HCT116 (cell line): ENCODE data around the gene TTLL11.

Experiments used
- POLR2A ChIP-seq: IDR thresholded peaks from 2 replicates; pipeline ENCODE4 v1.7.0; 2011; ENCODE audit warnings: borderline replicate concordance; ENCODE audit not compliant: insufficient read depth, insufficient read length; ENCODE audit errors: extremely low read depth
- POLR2AphosphoS5 ChIP-seq: IDR thresholded peaks from 2 replicates; pipeline ENCODE4 v1.6.1; 2011; ENCODE audit warnings: mild to moderate bottlenecking, low read depth, low read length, moderate library complexity
- ZBTB33 ChIP-seq: IDR thresholded peaks from 2 replicates; pipeline ENCODE4 v1.6.1; 2011; ENCODE audit warnings: mild to moderate bottlenecking, low read length, moderate library complexity; ENCODE audit not compliant: insufficient replicate concordance; ENCODE audit errors: extremely low read depth
- ZNF274 ChIP-seq: fragments of 200-500 bp; sonication (Bioruptor generic); IDR thresholded peaks from 2 replicates; pipeline ENCODE4 v1.6.1; 2014; ENCODE audit warnings: mild to moderate bottlenecking, low read depth, low read length, inconsistent platforms
- TF ChIP-seq, protein P1 (sequence below), 3 experiments: fragments of 200-600 bp in 1 of 3; sonication (generic) in 1 of 3; IDR thresholded peaks in 2 of 3; conservative IDR thresholded peaks in 1 of 3; 2 replicates each; pipeline ENCODE4 v1.5.1; 2012 to 2017; ENCODE audit warnings: low read depth in 2 of 3, low read length in 2 of 3, antibody characterized with exemption in 1 of 3, borderline replicate concordance in 1 of 3, control low read depth in 1 of 3, mild to moderate bottlenecking in 1 of 3, mixed read lengths in 1 of 3, mixed run types in 1 of 3, moderate library complexity in 1 of 3; ENCODE audit not compliant: insufficient read depth in 1 of 3
- TF ChIP-seq, protein P2 (sequence below): IDR thresholded peaks from 2 replicates; pipeline ENCODE4 v1.6.1; 2012; ENCODE audit warnings: low read depth

DNA sequence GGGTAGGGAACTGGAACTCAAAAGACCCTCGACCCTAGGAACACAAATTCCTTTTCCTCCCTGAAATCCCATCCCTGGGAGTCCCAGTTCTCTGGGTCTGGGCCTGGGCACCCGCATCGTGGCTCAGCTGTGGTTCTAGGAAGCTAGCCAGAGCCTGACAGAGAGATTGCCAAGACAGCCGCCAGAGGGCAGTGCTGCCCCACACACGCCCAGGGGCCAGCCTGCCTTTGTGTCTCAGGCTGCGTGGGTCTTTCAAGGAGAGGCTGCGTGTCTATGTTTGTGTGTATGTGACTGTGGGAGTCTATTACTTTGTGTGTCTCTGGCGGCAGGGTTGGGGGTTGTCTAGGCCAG, 32.0 kb upstream of the TTLL11 start:
- TF ChIP-seq, protein P1, sequence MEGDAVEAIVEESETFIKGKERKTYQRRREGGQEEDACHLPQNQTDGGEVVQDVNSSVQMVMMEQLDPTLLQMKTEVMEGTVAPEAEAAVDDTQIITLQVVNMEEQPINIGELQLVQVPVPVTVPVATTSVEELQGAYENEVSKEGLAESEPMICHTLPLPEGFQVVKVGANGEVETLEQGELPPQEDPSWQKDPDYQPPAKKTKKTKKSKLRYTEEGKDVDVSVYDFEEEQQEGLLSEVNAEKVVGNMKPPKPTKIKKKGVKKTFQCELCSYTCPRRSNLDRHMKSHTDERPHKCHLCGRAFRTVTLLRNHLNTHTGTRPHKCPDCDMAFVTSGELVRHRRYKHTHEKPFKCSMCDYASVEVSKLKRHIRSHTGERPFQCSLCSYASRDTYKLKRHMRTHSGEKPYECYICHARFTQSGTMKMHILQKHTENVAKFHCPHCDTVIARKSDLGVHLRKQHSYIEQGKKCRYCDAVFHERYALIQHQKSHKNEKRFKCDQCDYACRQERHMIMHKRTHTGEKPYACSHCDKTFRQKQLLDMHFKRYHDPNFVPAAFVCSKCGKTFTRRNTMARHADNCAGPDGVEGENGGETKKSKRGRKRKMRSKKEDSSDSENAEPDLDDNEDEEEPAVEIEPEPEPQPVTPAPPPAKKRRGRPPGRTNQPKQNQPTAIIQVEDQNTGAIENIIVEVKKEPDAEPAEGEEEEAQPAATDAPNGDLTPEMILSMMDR (IDR thresholded peaks at IDR 0.05 in 2 of 3, conservative IDR thresholded peaks at IDR 0.05 in 1 of 3; ENCODE audit: borderline replicate concordance in 1 of 3, insufficient read depth in 1 of 3, low read depth in 2 of 3, low read length in 2 of 3), result peak; percentile 92 to 97 (median 97)
- TF ChIP-seq POLR2A, result no peak
- no peak for TF ChIP-seq POLR2AphosphoS5
- no peak for TF ChIP-seq ZBTB33
- TF ChIP-seq ZNF274, result no peak
- TF ChIP-seq, protein P2, sequence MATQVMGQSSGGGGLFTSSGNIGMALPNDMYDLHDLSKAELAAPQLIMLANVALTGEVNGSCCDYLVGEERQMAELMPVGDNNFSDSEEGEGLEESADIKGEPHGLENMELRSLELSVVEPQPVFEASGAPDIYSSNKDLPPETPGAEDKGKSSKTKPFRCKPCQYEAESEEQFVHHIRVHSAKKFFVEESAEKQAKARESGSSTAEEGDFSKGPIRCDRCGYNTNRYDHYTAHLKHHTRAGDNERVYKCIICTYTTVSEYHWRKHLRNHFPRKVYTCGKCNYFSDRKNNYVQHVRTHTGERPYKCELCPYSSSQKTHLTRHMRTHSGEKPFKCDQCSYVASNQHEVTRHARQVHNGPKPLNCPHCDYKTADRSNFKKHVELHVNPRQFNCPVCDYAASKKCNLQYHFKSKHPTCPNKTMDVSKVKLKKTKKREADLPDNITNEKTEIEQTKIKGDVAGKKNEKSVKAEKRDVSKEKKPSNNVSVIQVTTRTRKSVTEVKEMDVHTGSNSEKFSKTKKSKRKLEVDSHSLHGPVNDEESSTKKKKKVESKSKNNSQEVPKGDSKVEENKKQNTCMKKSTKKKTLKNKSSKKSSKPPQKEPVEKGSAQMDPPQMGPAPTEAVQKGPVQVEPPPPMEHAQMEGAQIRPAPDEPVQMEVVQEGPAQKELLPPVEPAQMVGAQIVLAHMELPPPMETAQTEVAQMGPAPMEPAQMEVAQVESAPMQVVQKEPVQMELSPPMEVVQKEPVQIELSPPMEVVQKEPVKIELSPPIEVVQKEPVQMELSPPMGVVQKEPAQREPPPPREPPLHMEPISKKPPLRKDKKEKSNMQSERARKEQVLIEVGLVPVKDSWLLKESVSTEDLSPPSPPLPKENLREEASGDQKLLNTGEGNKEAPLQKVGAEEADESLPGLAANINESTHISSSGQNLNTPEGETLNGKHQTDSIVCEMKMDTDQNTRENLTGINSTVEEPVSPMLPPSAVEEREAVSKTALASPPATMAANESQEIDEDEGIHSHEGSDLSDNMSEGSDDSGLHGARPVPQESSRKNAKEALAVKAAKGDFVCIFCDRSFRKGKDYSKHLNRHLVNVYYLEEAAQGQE, result no peak
